Measurements from ENCODE around the gene CHFR. TPM values are rescaled to one million over a fixed set of nuclear protein-coding genes. Genes with fewer than 3 reads are reported as not detected.

CHFR gene
- total and polyA plus RNA-seq, 4 donors: 7.0 to 23.4 (median 14.6) TPM

DNA sequence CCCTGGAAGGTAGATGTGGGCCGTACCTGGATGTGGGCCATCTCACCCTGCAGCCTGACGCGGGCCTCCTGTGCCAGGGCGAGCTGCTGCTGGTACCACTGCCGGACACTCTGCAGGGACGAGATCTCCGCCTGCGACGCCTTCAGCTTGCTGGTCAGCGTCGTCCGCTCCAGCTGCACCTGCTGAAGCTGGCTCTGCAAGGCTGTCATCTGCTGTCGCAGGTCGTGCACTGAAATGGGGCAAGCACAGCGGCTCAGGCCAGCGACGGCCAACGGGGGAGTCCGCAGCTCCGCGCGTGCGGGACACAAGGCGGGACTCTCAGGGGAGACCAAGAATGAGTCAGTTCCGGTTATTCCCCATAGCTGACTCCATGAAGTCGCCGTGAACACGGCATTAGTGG is 85.7 kb downstream of the CHFR start (continued):
- TF ChIP-seq FOXA1 (IDR thresholded peaks at IDR 0.05) (no peak), RXRA (IDR thresholded peaks at IDR 0.05) (no peak), EGR1 (IDR thresholded peaks at IDR 0.05; ENCODE audit: low read depth in 2 of 2) (no peak), RAD21 (IDR thresholded peaks at IDR 0.05) (no peak)
- TF ChIP-seq, protein P1, sequence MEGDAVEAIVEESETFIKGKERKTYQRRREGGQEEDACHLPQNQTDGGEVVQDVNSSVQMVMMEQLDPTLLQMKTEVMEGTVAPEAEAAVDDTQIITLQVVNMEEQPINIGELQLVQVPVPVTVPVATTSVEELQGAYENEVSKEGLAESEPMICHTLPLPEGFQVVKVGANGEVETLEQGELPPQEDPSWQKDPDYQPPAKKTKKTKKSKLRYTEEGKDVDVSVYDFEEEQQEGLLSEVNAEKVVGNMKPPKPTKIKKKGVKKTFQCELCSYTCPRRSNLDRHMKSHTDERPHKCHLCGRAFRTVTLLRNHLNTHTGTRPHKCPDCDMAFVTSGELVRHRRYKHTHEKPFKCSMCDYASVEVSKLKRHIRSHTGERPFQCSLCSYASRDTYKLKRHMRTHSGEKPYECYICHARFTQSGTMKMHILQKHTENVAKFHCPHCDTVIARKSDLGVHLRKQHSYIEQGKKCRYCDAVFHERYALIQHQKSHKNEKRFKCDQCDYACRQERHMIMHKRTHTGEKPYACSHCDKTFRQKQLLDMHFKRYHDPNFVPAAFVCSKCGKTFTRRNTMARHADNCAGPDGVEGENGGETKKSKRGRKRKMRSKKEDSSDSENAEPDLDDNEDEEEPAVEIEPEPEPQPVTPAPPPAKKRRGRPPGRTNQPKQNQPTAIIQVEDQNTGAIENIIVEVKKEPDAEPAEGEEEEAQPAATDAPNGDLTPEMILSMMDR (IDR thresholded peaks at IDR 0.05; ENCODE audit: low read depth, low read length, missing input control): no peak

DNA sequence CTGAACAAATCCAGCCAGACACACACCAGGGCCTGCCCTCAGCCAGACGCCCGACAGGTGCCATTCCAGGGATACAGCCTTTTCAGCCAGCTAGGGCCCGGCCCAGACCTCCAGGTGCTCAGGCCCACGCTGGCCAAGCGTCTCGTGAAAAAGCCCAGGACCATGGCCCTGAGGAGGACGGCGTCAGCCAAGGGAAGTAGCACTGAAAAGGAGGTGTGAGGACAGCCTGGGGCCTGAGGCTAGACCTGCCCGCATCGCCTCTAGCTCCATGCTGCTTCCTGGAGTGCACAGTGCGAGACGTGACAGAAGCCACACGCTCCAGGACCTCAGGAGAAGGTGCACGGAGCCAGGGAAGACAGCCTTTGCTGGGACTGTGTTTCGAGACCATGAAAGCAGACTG is 88.6 kb downstream of the CHFR start:
- H3K4me1 ChIP-seq (ENCODE audit: control insufficient read depth in 4 of 4, insufficient read depth in 4 of 4, low read length in 3 of 4): no peaks in the 10 kb centered on the region
- no peak overlapping the region for H3K4me3 ChIP-seq (ENCODE audit: low read depth in 1 of 3, low read length in 3 of 3)
- DNase-seq (ENCODE audit: low spot score): no peak
- H3K9ac ChIP-seq (ENCODE audit: low read depth in 1 of 2, low read length in 2 of 2): no peak overlapping the region
- no peaks in the 10 kb centered on the region for H3K9me3 ChIP-seq (ENCODE audit: control insufficient read depth in 4 of 4, low read length in 3 of 4)
- no peak overlapping the region for H3K27ac ChIP-seq (ENCODE audit: low read depth in 1 of 2, low read length in 2 of 2)
- H3K27me3 ChIP-seq (ENCODE audit: control insufficient read depth in 4 of 4, insufficient read depth in 4 of 4, low read length in 3 of 4): no peaks in the 10 kb centered on the region
- peaks cover 39 to 93% (median 62%) of the 10 kb centered on the region in 4 donors for H3K36me3 ChIP-seq (ENCODE audit: control insufficient read depth in 4 of 4, insufficient read depth in 3 of 4, low read depth in 1 of 4, low read length in 3 of 4)
- 97% methylated on average over 15 of the region's 15 CpGs for WGBS
- TF ChIP-seq JUND (IDR thresholded peaks at IDR 0.05) (no peak), SP1 (IDR thresholded peaks at IDR 0.05) (no peak)
- TF ChIP-seq, protein P1 (IDR thresholded peaks at IDR 0.05; ENCODE audit: low read depth, low read length, missing input control): no peak

DNA sequence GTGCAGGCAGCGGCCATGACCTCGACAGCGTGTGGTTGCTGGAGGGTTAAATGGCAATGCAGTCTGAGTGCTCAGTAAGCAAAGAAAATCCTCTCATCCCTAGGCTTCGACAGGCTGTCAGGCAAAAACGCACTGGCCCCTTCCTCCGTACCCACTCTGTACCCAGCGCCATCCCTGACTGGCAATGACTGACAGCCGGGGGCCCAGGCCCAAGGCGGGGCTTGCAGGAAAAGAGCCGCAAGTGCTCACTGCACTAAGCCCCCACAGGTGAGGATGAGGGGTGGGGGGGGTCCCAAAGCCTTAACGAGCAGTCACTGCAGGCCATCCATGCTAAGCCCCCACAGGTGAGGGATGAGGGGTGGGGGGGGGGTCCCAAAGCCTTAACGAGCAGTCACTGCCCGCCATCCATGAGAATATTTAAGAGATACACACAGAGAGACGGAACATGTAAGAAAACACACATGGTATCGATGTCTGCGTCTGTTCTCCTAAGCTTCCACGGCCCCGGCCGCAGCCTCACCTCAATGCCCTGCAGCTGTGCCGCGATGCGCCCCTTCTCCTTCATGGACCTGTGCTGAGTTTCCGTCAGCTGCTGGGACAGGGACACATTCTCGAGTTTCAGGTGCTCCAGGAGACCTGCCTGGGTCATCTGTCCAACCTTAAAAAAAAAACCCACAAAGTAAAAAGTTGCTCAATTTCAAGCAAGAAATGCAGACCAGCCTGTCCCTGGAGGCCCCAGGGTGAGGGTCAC is 89.4 kb downstream of the CHFR start:
- Histone ChIP-seq H3K9me3 (ENCODE audit: control insufficient read depth in 4 of 4, low read length in 3 of 4) (no peaks in the 10 kb centered on the region), H3K27me3 (ENCODE audit: control insufficient read depth in 4 of 4, insufficient read depth in 4 of 4, low read length in 3 of 4) (no peaks in the 10 kb centered on the region), H3K27ac (ENCODE audit: low read depth in 1 of 2, low read length in 2 of 2) (no peak overlapping the region), H3K36me3 (ENCODE audit: control insufficient read depth in 4 of 4, insufficient read depth in 3 of 4, low read depth in 1 of 4, low read length in 3 of 4) (peaks cover 40 to 87% (median 60%) of the 10 kb centered on the region in 4 donors), H3K4me1 (ENCODE audit: control insufficient read depth in 4 of 4, insufficient read depth in 4 of 4, low read length in 3 of 4) (no peaks in the 10 kb centered on the region), H3K4me3 (ENCODE audit: low read depth in 1 of 3, low read length in 3 of 3) (no peak overlapping the region), H3K9ac (ENCODE audit: low read depth in 1 of 2, low read length in 2 of 2) (no peak overlapping the region)
- no peak for TF ChIP-seq FOXA1 (IDR thresholded peaks at IDR 0.05)
- no peak for TF ChIP-seq HNF4A (conservative IDR thresholded peaks at IDR 0.05)
- TF ChIP-seq, protein P2, sequence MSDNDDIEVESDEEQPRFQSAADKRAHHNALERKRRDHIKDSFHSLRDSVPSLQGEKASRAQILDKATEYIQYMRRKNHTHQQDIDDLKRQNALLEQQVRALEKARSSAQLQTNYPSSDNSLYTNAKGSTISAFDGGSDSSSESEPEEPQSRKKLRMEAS (IDR thresholded peaks at IDR 0.05): no peak
- TF ChIP-seq, protein P3, sequence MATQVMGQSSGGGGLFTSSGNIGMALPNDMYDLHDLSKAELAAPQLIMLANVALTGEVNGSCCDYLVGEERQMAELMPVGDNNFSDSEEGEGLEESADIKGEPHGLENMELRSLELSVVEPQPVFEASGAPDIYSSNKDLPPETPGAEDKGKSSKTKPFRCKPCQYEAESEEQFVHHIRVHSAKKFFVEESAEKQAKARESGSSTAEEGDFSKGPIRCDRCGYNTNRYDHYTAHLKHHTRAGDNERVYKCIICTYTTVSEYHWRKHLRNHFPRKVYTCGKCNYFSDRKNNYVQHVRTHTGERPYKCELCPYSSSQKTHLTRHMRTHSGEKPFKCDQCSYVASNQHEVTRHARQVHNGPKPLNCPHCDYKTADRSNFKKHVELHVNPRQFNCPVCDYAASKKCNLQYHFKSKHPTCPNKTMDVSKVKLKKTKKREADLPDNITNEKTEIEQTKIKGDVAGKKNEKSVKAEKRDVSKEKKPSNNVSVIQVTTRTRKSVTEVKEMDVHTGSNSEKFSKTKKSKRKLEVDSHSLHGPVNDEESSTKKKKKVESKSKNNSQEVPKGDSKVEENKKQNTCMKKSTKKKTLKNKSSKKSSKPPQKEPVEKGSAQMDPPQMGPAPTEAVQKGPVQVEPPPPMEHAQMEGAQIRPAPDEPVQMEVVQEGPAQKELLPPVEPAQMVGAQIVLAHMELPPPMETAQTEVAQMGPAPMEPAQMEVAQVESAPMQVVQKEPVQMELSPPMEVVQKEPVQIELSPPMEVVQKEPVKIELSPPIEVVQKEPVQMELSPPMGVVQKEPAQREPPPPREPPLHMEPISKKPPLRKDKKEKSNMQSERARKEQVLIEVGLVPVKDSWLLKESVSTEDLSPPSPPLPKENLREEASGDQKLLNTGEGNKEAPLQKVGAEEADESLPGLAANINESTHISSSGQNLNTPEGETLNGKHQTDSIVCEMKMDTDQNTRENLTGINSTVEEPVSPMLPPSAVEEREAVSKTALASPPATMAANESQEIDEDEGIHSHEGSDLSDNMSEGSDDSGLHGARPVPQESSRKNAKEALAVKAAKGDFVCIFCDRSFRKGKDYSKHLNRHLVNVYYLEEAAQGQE (IDR thresholded peaks at IDR 0.05): no peak
- TF ChIP-seq RAD21 (IDR thresholded peaks at IDR 0.05): no peak
- TF ChIP-seq, protein P4, sequence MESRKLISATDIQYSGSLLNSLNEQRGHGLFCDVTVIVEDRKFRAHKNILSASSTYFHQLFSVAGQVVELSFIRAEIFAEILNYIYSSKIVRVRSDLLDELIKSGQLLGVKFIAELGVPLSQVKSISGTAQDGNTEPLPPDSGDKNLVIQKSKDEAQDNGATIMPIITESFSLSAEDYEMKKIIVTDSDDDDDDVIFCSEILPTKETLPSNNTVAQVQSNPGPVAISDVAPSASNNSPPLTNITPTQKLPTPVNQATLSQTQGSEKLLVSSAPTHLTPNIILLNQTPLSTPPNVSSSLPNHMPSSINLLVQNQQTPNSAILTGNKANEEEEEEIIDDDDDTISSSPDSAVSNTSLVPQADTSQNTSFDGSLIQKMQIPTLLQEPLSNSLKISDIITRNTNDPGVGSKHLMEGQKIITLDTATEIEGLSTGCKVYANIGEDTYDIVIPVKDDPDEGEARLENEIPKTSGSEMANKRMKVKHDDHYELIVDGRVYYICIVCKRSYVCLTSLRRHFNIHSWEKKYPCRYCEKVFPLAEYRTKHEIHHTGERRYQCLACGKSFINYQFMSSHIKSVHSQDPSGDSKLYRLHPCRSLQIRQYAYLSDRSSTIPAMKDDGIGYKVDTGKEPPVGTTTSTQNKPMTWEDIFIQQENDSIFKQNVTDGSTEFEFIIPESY (IDR thresholded peaks at IDR 0.05): no peak
- no peak for TF ChIP-seq EGR1 (IDR thresholded peaks at IDR 0.05; ENCODE audit: low read depth in 2 of 2)
- no peak for TF ChIP-seq JUND (IDR thresholded peaks at IDR 0.05)
- TF ChIP-seq SP1 (IDR thresholded peaks at IDR 0.05): no peak
- TF ChIP-seq TAF1 (conservative IDR thresholded peaks at IDR 0.05): no peak
- TF ChIP-seq YY1 (IDR thresholded peaks at IDR 0.05): no peak
- TF ChIP-seq, protein P1 (IDR thresholded peaks at IDR 0.05; ENCODE audit: low read depth, low read length, missing input control): no peak
- no peak for TF ChIP-seq NR2F2 (IDR thresholded peaks at IDR 0.05)
- no peak for DNase-seq (ENCODE audit: low spot score)
- 93% methylated on average over 24 of the region's 24 CpGs for WGBS
